Astrocyte (in vitro differentiated cells and primary cell): ENCODE results near the gene MAP2K3.

Experiments
- EZH2 ChIP-seq: IDR thresholded peaks from 2 replicates; pipeline ENCODE4 v1.6.1; 2012; ENCODE audit warnings: mild to moderate bottlenecking, low read length, inconsistent platforms; ENCODE audit not compliant: insufficient read depth
- TF ChIP-seq, protein P1 (sequence below): IDR thresholded peaks from 2 replicates; pipeline ENCODE4 v1.5.1; 2011; ENCODE audit warnings: low read depth, mild to moderate bottlenecking, inconsistent platforms, low read length, moderate library complexity; ENCODE audit not compliant: insufficient read depth

GRCh38 chr17:21275579-21276263 lies 8.8 kb upstream of the MAP2K3 start:
- no peak for TF ChIP-seq EZH2
- TF ChIP-seq, protein P1, sequence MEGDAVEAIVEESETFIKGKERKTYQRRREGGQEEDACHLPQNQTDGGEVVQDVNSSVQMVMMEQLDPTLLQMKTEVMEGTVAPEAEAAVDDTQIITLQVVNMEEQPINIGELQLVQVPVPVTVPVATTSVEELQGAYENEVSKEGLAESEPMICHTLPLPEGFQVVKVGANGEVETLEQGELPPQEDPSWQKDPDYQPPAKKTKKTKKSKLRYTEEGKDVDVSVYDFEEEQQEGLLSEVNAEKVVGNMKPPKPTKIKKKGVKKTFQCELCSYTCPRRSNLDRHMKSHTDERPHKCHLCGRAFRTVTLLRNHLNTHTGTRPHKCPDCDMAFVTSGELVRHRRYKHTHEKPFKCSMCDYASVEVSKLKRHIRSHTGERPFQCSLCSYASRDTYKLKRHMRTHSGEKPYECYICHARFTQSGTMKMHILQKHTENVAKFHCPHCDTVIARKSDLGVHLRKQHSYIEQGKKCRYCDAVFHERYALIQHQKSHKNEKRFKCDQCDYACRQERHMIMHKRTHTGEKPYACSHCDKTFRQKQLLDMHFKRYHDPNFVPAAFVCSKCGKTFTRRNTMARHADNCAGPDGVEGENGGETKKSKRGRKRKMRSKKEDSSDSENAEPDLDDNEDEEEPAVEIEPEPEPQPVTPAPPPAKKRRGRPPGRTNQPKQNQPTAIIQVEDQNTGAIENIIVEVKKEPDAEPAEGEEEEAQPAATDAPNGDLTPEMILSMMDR = no peak
